HG03066 (cell line): ENCODE results near the gene DRAXIN.
"Not testable (repeated sequence)": the region's sequence is repeated elsewhere in the genome, so short reads cannot be mapped to it uniquely, and the experiment has no call there.

Source experiments
- ATAC-seq: cut with Tn5 transposase; IDR thresholded peaks from one replicate; pipeline ENCODE4 v1.9.1; 2021; ENCODE audit warnings: low read depth; ENCODE audit not compliant: unreplicated experiment

DRAXIN gene

GRCh38 chr1:11691302-11691914 lies at the start of gene DRAXIN:
TSS of gene DRAXIN (plus strand) at chr1:11691710. CDS start at chr1:11706259, 14,549 bp downstream.
- no peak for ATAC-seq

GRCh38 chr1:11641776-11642305 lies 49.7 kb upstream of the DRAXIN start:
- ATAC-seq, result no peak

- ATAC-seq, result not testable (repeated sequence)
Measured at GRCh38 chr1:11642418-11643017, 49.0 kb upstream of the DRAXIN start.

- ATAC-seq, result no peak
Measured at GRCh38 chr1:11643782-11644181, 47.7 kb upstream of the DRAXIN start.

GRCh38 chr1:11645270-11645669 lies 46.2 kb upstream of the DRAXIN start:
- no peak for ATAC-seq

- ATAC-seq, result no peak
Measured at GRCh38 chr1:11645670-11646265, 45.7 kb upstream of the DRAXIN start.

- ATAC-seq, result no peak
Measured at GRCh38 chr1:11646317-11646716, 45.2 kb upstream of the DRAXIN start.

GRCh38 chr1:11647333-11647732 lies 44.2 kb upstream of the DRAXIN start:
- no peak for ATAC-seq

GRCh38 chr1:11648039-11648438 lies 43.5 kb upstream of the DRAXIN start:
- no peak for ATAC-seq

GRCh38 chr1:11648732-11649158 lies 42.8 kb upstream of the DRAXIN start:
- no peak for ATAC-seq

- no peak for ATAC-seq
Measured at GRCh38 chr1:11649237-11649623, 42.3 kb upstream of the DRAXIN start.

- ATAC-seq, result no peak
Measured at GRCh38 chr1:11649624-11650330, 41.7 kb upstream of the DRAXIN start.

- ATAC-seq, result no peak
Measured at GRCh38 chr1:11650331-11650991, 41.0 kb upstream of the DRAXIN start.

GRCh38 chr1:11651017-11651416 lies 40.5 kb upstream of the DRAXIN start:
- ATAC-seq, result no peak

- no peak for ATAC-seq
Measured at GRCh38 chr1:11652203-11652780, 39.2 kb upstream of the DRAXIN start.

- ATAC-seq, result no peak
Measured at GRCh38 chr1:11653101-11653860, 38.2 kb upstream of the DRAXIN start.

- ATAC-seq, result no peak
Measured at GRCh38 chr1:11653861-11654136, 37.7 kb upstream of the DRAXIN start.

- peak; percentile 76 for ATAC-seq
Measured at GRCh38 chr1:11654137-11654938, 37.2 kb upstream of the DRAXIN start, which contains the start of the genes FBXO2 and FBXO44. TSS of gene FBXO2 (minus strand) at chr1:11654429. CDS start at chr1:11654340, 89 bp downstream. TSS of gene FBXO44 (plus strand) at chr1:11654877. CDS start at chr1:11655836, 959 bp downstream.
